ENCODE results near the gene PPP2R2C.

Gene PPP2R2C

GRCh38 chr4:6494431-6495295 is 22.2 kb upstream of the PPP2R2C start:
- DNase-seq (ENCODE audit: low read depth in 2 of 2), result no peak

- DNase-seq (ENCODE audit: low read depth in 2 of 2), result no peak
Measured at GRCh38 chr4:6493658-6494304, 21.4 kb upstream of the PPP2R2C start.

GRCh38 chr4:6492861-6493657 is 20.6 kb upstream of the PPP2R2C start:
- DNase-seq (ENCODE audit: low read depth in 2 of 2), result no peak

GRCh38 chr4:6492027-6492590 is 19.7 kb upstream of the PPP2R2C start:
- no peak for DNase-seq (ENCODE audit: low read depth in 2 of 2)

GRCh38 chr4:6491235-6491634 is 18.8 kb upstream of the PPP2R2C start:
- DNase-seq (ENCODE audit: low read depth in 2 of 2), result no peak

GRCh38 chr4:6489927-6490326 is 17.5 kb upstream of the PPP2R2C start:
- no peak for DNase-seq (ENCODE audit: low read depth in 2 of 2)

- no peak for DNase-seq (ENCODE audit: low read depth in 2 of 2)
Measured at GRCh38 chr4:6487466-6487865, 15.1 kb upstream of the PPP2R2C start.

- no peak for DNase-seq (ENCODE audit: low read depth in 2 of 2)
Measured at GRCh38 chr4:6480534-6481088, 8.2 kb upstream of the PPP2R2C start.

GRCh38 chr4:6478546-6479220 is 6.3 kb upstream of the PPP2R2C start:
- DNase-seq (ENCODE audit: low read depth in 2 of 2), result no peak

- no peak for DNase-seq (ENCODE audit: low read depth in 2 of 2)
Measured at GRCh38 chr4:6476893-6477292, 4.5 kb upstream of the PPP2R2C start.

GRCh38 chr4:6475492-6476020 is 3.1 kb upstream of the PPP2R2C start:
- no peak for DNase-seq (ENCODE audit: low read depth in 2 of 2)

- DNase-seq (ENCODE audit: low read depth in 2 of 2), result no peak
Measured at GRCh38 chr4:6474705-6475457, 2.5 kb upstream of the PPP2R2C start.

GRCh38 chr4:6474053-6474568 is 1.7 kb upstream of the PPP2R2C start:
- DNase-seq (ENCODE audit: low read depth in 2 of 2), result no peak

GRCh38 chr4:6473264-6474052 is 1.0 kb upstream of the PPP2R2C start:
- DNase-seq (ENCODE audit: low read depth in 2 of 2), result no peak

- DNase-seq (ENCODE audit: low read depth in 2 of 2), result no peak
Measured at GRCh38 chr4:6472008-6472386, 417 bp downstream of the PPP2R2C start.

GRCh38 chr4:6471307-6472007 is 957 bp downstream of the PPP2R2C start:
- no peak for DNase-seq (ENCODE audit: low read depth in 2 of 2)

GRCh38 chr4:6470502-6471306 is 1.7 kb downstream of the PPP2R2C start:
- DNase-seq (ENCODE audit: low read depth in 2 of 2), result no peak
